ENCODE measurements around the gene MXD3.

GRCh38 chr5:177343777-177344176 is 32.1 kb upstream of the MXD3 start:
- TF ChIP-seq, protein P1, sequence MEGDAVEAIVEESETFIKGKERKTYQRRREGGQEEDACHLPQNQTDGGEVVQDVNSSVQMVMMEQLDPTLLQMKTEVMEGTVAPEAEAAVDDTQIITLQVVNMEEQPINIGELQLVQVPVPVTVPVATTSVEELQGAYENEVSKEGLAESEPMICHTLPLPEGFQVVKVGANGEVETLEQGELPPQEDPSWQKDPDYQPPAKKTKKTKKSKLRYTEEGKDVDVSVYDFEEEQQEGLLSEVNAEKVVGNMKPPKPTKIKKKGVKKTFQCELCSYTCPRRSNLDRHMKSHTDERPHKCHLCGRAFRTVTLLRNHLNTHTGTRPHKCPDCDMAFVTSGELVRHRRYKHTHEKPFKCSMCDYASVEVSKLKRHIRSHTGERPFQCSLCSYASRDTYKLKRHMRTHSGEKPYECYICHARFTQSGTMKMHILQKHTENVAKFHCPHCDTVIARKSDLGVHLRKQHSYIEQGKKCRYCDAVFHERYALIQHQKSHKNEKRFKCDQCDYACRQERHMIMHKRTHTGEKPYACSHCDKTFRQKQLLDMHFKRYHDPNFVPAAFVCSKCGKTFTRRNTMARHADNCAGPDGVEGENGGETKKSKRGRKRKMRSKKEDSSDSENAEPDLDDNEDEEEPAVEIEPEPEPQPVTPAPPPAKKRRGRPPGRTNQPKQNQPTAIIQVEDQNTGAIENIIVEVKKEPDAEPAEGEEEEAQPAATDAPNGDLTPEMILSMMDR (conservative IDR thresholded peaks at IDR 0.05; ENCODE audit: low read length): no peak
- TF ChIP-seq EZH2phosphoT487 (IDR thresholded peaks at IDR 0.05; ENCODE audit: borderline replicate concordance, low read depth, low read length): no peak
